Activated CD8-positive, alpha-beta T cell treated with anti-CD3 and anti-CD28 coated beads for 36 hours (primary cell): ENCODE data around the gene ZNF346. TPM values are rescaled to one million over a fixed set of nuclear protein-coding genes. Genes with fewer than 3 reads are reported as not detected.
"Not testable (repeated sequence)": the region's sequence is repeated elsewhere in the genome, so short reads cannot be mapped to it uniquely, and the experiment has no call there.

Experiments used
- ATAC-seq: fragments of 200-7000 bp; cut with Tn5 transposase; one replicate; pipeline ENCODE4 v1.10.0; 2021; ENCODE audit warnings: mild to moderate bottlenecking, moderate library complexity
- CTCF ChIA-PET: fragments of 350-600 bp; sonication (Branson Sonifier 250); formaldehyde crosslinking; loops from one replicate; lab custom pipeline; 2021; ENCODE audit warnings: antibody characterized with exemption; lab: Charles Lee
- POLR2A ChIA-PET: fragments of 350-600 bp; sonication (Branson Sonifier 250); formaldehyde crosslinking; loops from one replicate; lab custom pipeline; 2021; ENCODE audit warnings: antibody characterized with exemption; lab: Charles Lee
- DNase-seq: peaks from one replicate; pipeline ENCODE4 v3.0.0-alpha.2; 2020
- H3K27ac Mint-ChIP-seq: one replicate; pipeline ENCODE4 v1.8.0; 2021; ENCODE audit warnings: mild to moderate bottlenecking, mixed read lengths
- H3K27me3 Mint-ChIP-seq: one replicate; pipeline ENCODE4 v1.8.0; 2021; ENCODE audit warnings: mixed read lengths
- H3K36me3 Mint-ChIP-seq: one replicate; pipeline ENCODE4 v1.8.0; 2021; ENCODE audit warnings: low read depth, mixed read lengths
- H3K4me1 Mint-ChIP-seq: one replicate; pipeline ENCODE4 v1.8.0; 2021; ENCODE audit warnings: low read depth, mixed read lengths
- H3K4me3 Mint-ChIP-seq: one replicate; pipeline ENCODE4 v1.8.0; 2021; ENCODE audit warnings: mild to moderate bottlenecking, moderate library complexity, mixed read lengths
- H3K9me3 Mint-ChIP-seq: one replicate; pipeline ENCODE4 v1.8.0; 2021; ENCODE audit warnings: mixed read lengths
- CTCF ChIP-seq: fragments of 200-600 bp; IDR thresholded peaks from one replicate; pipeline ENCODE4 v1.8.0; 2022; ENCODE audit warnings: antibody characterized with exemption, mild to moderate bottlenecking
- intact Hi-C: fragments of 100-400 bp; cut with micrococcal nuclease; formaldehyde crosslinking; loops from one replicate; pipeline ENCODE4 v1.10.0; 2022
- total RNA-seq, 2 experiments: library from RNA; stranded (reverse); gene quantifications; one replicate each; pipeline ENCODE4 v1.2.3, GENCODE V29; 2021

ZNF346 gene
- total RNA-seq, 2 experiments from 2014 or later = 15.0 to 17.0 TPM

- no peaks in the 10 kb centered on the region for H3K9me3 Mint-ChIP-seq
- peaks cover 14% of the 10 kb centered on the region for H3K36me3 Mint-ChIP-seq
- ChIA-PET POLR2A (interaction anchor here (0.7 kb wide), 1 partner anchor 146 kb away, joined by 3 read pairs; no protein-coding TSS in a partner anchor), CTCF (interaction anchor here (1.0 to 1.5 kb wide), 2 partner anchors 20 to 88 kb away, joined by 3 to 4 read pairs; no protein-coding TSS in a partner anchor)
- no peak for TF ChIP-seq CTCF
- H3K27me3 Mint-ChIP-seq = no peaks in the 10 kb centered on the region
- H3K27ac Mint-ChIP-seq = peak overlapping the region; percentile 49
- ATAC-seq (peak; percentile 80), DNase-seq (peak; percentile 51)
- H3K4me1 Mint-ChIP-seq = peaks cover 21% of the 10 kb centered on the region
- intact Hi-C loops = no loop called here
- H3K4me3 Mint-ChIP-seq = no peak overlapping the region
Measured at GRCh38 chr5:176985516-176985915, 37.0 kb upstream of the ZNF346 start.

DNA sequence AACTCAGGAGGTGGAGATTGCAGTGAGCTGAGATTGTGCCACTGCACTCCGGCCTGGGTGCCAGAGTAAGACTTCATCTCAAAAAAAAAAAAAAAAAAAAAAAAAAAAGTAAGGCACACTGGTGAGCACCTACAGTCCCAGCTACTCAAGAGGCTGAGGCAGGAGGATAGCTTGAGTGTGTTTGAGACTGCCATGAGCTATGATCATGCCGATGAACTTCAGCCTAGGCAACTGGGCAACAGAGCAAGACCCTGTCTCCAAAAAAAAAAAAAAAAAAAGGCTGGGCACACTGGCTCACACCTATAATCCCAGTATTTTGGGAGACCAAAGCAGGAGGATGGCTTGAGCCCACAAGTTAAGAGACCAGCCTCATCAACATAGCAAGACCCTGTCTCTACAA, 36.2 kb upstream of the ZNF346 start:
- ATAC-seq (no peak), DNase-seq (no peak)
- no peak overlapping the region for H3K4me3 Mint-ChIP-seq
- no peaks in the 10 kb centered on the region for H3K27me3 Mint-ChIP-seq
- H3K36me3 Mint-ChIP-seq = peaks cover 16% of the 10 kb centered on the region
- H3K4me1 Mint-ChIP-seq = peaks cover 21% of the 10 kb centered on the region
- intact Hi-C loops = no loop called here
- ChIA-PET CTCF (interaction anchor here (1.0 to 1.5 kb wide), 2 partner anchors 19 to 87 kb away, joined by 3 to 4 read pairs; no protein-coding TSS in a partner anchor), POLR2A (interaction anchor here (0.7 kb wide), 1 partner anchor 146 kb away, joined by 3 read pairs; no protein-coding TSS in a partner anchor)
- H3K27ac Mint-ChIP-seq = peak overlapping the region; percentile 49
- no peak for TF ChIP-seq CTCF
- no peaks in the 10 kb centered on the region for H3K9me3 Mint-ChIP-seq

GRCh38 chr5:176987583-176987982, 34.9 kb upstream of the ZNF346 start:
- peaks cover 14% of the 10 kb centered on the region for H3K36me3 Mint-ChIP-seq
- ChIA-PET CTCF (no interaction called here), POLR2A (interaction anchor here (0.5 to 0.6 kb wide), 2 partner anchors 19 to 182 kb away, joined by 3 to 4 read pairs; partner anchors contain the start of gene UIMC1)
- intact Hi-C loops = no loop called here
- H3K9me3 Mint-ChIP-seq = no peaks in the 10 kb centered on the region
- DNase-seq (no peak), ATAC-seq (no peak)
- H3K4me3 Mint-ChIP-seq = no peak overlapping the region
- no peak overlapping the region for H3K27ac Mint-ChIP-seq
- H3K27me3 Mint-ChIP-seq = no peaks in the 10 kb centered on the region
- peaks cover 21% of the 10 kb centered on the region for H3K4me1 Mint-ChIP-seq
- no peak for TF ChIP-seq CTCF

DNA sequence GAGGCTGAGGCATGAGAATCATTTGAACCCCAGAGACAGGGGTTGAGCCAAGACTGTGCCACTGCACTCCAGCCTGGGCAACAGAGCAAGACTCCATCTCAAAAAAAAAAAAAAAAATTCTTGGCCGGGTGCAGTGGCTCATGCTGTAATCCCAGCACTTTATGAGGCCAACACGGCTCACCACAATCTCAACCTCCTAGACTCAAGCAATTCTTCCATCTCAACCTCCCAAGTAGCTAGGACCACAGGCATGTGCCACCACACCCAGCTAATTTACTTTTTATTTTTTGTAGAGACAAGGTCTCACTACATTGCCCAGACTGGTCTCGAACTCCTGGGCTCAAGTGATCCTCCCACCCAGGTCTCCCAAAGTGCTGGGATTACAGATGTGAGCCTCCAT, 29.4 kb upstream of the ZNF346 start:
- ATAC-seq = not testable (repeated sequence)
- H3K36me3 Mint-ChIP-seq = peaks cover 26% of the 10 kb centered on the region
- CTCF ChIA-PET = interaction anchor here (1.1 kb wide), 1 partner anchor 12 kb away, joined by 4 read pairs; no protein-coding TSS in a partner anchor

GRCh38 chr5:176994460-176995121, 27.9 kb upstream of the ZNF346 start:
- Mint-ChIP-seq H3K9me3 (peaks cover 8% of the 10 kb centered on the region), H3K4me3 (no peak overlapping the region), H3K4me1 (peaks cover 32% of the 10 kb centered on the region), H3K27me3 (no peaks in the 10 kb centered on the region), H3K36me3 (peaks cover 25% of the 10 kb centered on the region), H3K27ac (no peak overlapping the region)
- no peak for TF ChIP-seq CTCF
- ChIA-PET POLR2A (interaction anchor here (1.0 kb wide), 1 partner anchor 11 kb away, joined by 3 read pairs; no protein-coding TSS in a partner anchor), CTCF (no interaction called here)
- ATAC-seq (no peak), DNase-seq (no peak)
- intact Hi-C loops = no loop called here

More for the DNA sequence above, 29.4 kb upstream of the ZNF346 start:
- H3K27ac Mint-ChIP-seq, DNase-seq, H3K4me3 Mint-ChIP-seq, intact Hi-C loops, H3K9me3 Mint-ChIP-seq, H3K27me3 Mint-ChIP-seq: not testable (repeated sequence)
- H3K4me1 Mint-ChIP-seq = peaks cover 35% of the 10 kb centered on the region
- POLR2A ChIA-PET = interaction anchor here (0.6 kb wide), 1 partner anchor 310 kb away, joined by 3 read pairs; no protein-coding TSS in a partner anchor
